Keratinocyte (primary cell): ENCODE measurements around the gene BBS9. TPM values are rescaled to one million over a fixed set of nuclear protein-coding genes. Genes with fewer than 3 reads are reported as not detected.

Experiments
- DNase-seq: peaks from one replicate; pipeline ENCODE4 v3.0.0-alpha.2; 2011; ENCODE audit warnings: low read depth, missing footprints, low spot score
- FAIRE-seq: peaks from 2 replicates; lab custom pipeline; 2011; peaks lifted over from hg19 to GRCh38; lab: Jason Lieb, UNC
- H2AFZ ChIP-seq: 2 replicates; pipeline ENCODE4 v1.6.0; 2012; ENCODE audit warnings: low read length, control low read depth, inconsistent platforms; ENCODE audit not compliant: control insufficient read depth
- H3K27ac ChIP-seq: 2 replicates; pipeline ENCODE4 v1.5.1; 2011; ENCODE audit warnings: low read length; ENCODE audit not compliant: control insufficient read depth, insufficient read depth
- H3K27me3 ChIP-seq: 3 replicates; pipeline ENCODE4 v1.6.0; 2011; ENCODE audit warnings: low read length; ENCODE audit not compliant: control insufficient read depth, insufficient read depth; ENCODE audit errors: extremely low read depth
- H3K36me3 ChIP-seq, 2 experiments: 2 replicates in 1 of 2; 3 replicates in 1 of 2; pipeline ENCODE4 v1.5.1; 2011; ENCODE audit warnings: low read length in 2 of 2, mild to moderate bottlenecking in 1 of 2; ENCODE audit not compliant: control insufficient read depth in 2 of 2, insufficient read depth in 2 of 2; ENCODE audit errors: extremely low read depth in 1 of 2
- H3K4me1 ChIP-seq: 3 replicates; pipeline ENCODE4 v1.5.1; 2011; ENCODE audit warnings: low read length; ENCODE audit not compliant: control insufficient read depth, insufficient read depth; ENCODE audit errors: extremely low read depth
- H3K4me2 ChIP-seq: 3 replicates; pipeline ENCODE4 v1.6.0; 2011; ENCODE audit warnings: low read depth, low read length; ENCODE audit not compliant: control insufficient read depth, insufficient read depth; ENCODE audit errors: extremely low read depth
- H3K4me3 ChIP-seq, 3 experiments: fragments of 200-600 bp in 1 of 3; sonication (generic) in 1 of 3; 2 replicates in 2 of 3; 3 replicates in 1 of 3; pipeline ENCODE4 v1.5.1; 2011 to 2016; ENCODE audit warnings: low read length in 3 of 3, mild to moderate bottlenecking in 3 of 3, control low read depth in 2 of 3, inconsistent platforms in 1 of 3, low read depth in 1 of 3, mixed read lengths in 1 of 3, mixed run types in 1 of 3, moderate library complexity in 1 of 3; ENCODE audit not compliant: control insufficient read depth in 2 of 3, insufficient read depth in 2 of 3; ENCODE audit errors: extremely low read depth in 1 of 3
- H3K79me2 ChIP-seq: 2 replicates; pipeline ENCODE4 v1.6.0; 2012; ENCODE audit warnings: low read length; ENCODE audit not compliant: control insufficient read depth, insufficient read depth
- H3K9ac ChIP-seq: 3 replicates; pipeline ENCODE4 v1.6.0; 2011; ENCODE audit warnings: low read length; ENCODE audit not compliant: control insufficient read depth, insufficient read depth; ENCODE audit errors: extremely low read depth
- H3K9me1 ChIP-seq: 3 replicates; pipeline ENCODE4 v1.6.0; 2011; ENCODE audit warnings: low read length; ENCODE audit not compliant: control insufficient read depth, insufficient read depth; ENCODE audit errors: extremely low read depth
- H3K9me3 ChIP-seq: 2 replicates; pipeline ENCODE4 v1.5.1; 2012; ENCODE audit warnings: low read depth, low read length; ENCODE audit not compliant: control insufficient read depth
- H4K20me1 ChIP-seq: 3 replicates; pipeline ENCODE4 v1.6.0; 2011; ENCODE audit warnings: low read length; ENCODE audit not compliant: control insufficient read depth, insufficient read depth; ENCODE audit errors: extremely low read depth
- CTCF ChIP-seq, 3 experiments: IDR thresholded peaks in 1 of 3; conservative IDR thresholded peaks in 1 of 3; optimal IDR thresholded peaks in 1 of 3; 2 replicates in 2 of 3; 3 replicates in 1 of 3; pipeline versions ENCODE3 to v1.5.1; 2011; ENCODE audit warnings: low read length in 3 of 3, mild to moderate bottlenecking in 3 of 3, moderate library complexity in 2 of 3, control low read depth in 1 of 3, inconsistent platforms in 1 of 3; ENCODE audit not compliant: insufficient read depth in 2 of 3; ENCODE audit errors: extremely low read depth in 1 of 3
- EZH2 ChIP-seq: IDR thresholded peaks from one replicate; pipeline ENCODE4 v1.6.1; 2012; ENCODE audit warnings: inconsistent platforms, mild to moderate bottlenecking, low read length, moderate library complexity
- dilution Hi-C: fragments of 300-500 bp; cut with MboI; formaldehyde crosslinking; loops from one replicate; pipeline ENCODE4 v1.7.0; 2020; ENCODE audit warnings: low sequenced_read_pairs; ENCODE audit not compliant: extremely low pct_ligation_motif_present
- polyA plus RNA-seq, 5 experiments: library from polyadenylated mRNA; depleted of rRNA in 3 of 5; stranded (reverse) in 3 of 5; stranded (forward) in 1 of 5; unstranded in 1 of 5; fragments of >200 nt; gene quantifications; 1 replicate in 1 of 5; 2 replicates in 3 of 5; 3 replicates in 1 of 5; pipeline versions ENCODE4 v1.2.1 to v1.2.3, GENCODE V29; 2011 to 2012; ENCODE audit warnings: missing spikeins in 2 of 5, low read depth in 1 of 5, low replicate concordance in 1 of 5

Gene BBS9
- polyA plus RNA-seq, 1 donor (not counting 4 experiments of a cell fraction or from before 2014, with no cell fraction given), result 7.6 TPM

GRCh38 chr7:33212144-33212543 lies 82.8 kb downstream of the BBS9 start:
- dilution Hi-C loops, result no loop called here
- no peak overlapping the region for H3K27ac ChIP-seq
- no peak overlapping the region for H3K4me3 ChIP-seq
- no peaks in the 10 kb centered on the region for H3K36me3 ChIP-seq
- DNase-seq, result no peak
- H3K4me1 ChIP-seq, result no peaks in the 10 kb centered on the region
- no peaks in the 10 kb centered on the region for H3K9me3 ChIP-seq
- FAIRE-seq, result no peak
- H3K27me3 ChIP-seq, result no peaks in the 10 kb centered on the region
- H3K79me2 ChIP-seq, result no peaks in the 10 kb centered on the region
- H2AFZ ChIP-seq, result no peak overlapping the region
- no peak overlapping the region for H3K9ac ChIP-seq
- H4K20me1 ChIP-seq, result no peaks in the 10 kb centered on the region
- H3K9me1 ChIP-seq, result no peaks in the 10 kb centered on the region
- no peak overlapping the region for H3K4me2 ChIP-seq
- TF ChIP-seq CTCF (optimal IDR thresholded peaks at IDR 0.05 in 1 of 3, IDR thresholded peaks at IDR 0.05 in 1 of 3, conservative IDR thresholded peaks at IDR 0.05 in 1 of 3; ENCODE audit: extremely low read depth in 1 of 3, insufficient read depth in 2 of 3, low read length in 3 of 3) (no peak), EZH2 (no peak)

GRCh38 chr7:33215992-33216391 lies 86.6 kb downstream of the BBS9 start:
- FAIRE-seq, result no peak
- Histone ChIP-seq H3K9ac (no peak overlapping the region), H3K27me3 (no peaks in the 10 kb centered on the region), H3K79me2 (no peaks in the 10 kb centered on the region), H3K9me1 (no peaks in the 10 kb centered on the region), H3K27ac (no peak overlapping the region), H3K4me3 (no peak overlapping the region), H2AFZ (no peak overlapping the region), H4K20me1 (no peaks in the 10 kb centered on the region), H3K4me2 (no peak overlapping the region), H3K9me3 (no peaks in the 10 kb centered on the region), H3K36me3 (no peaks in the 10 kb centered on the region), H3K4me1 (no peaks in the 10 kb centered on the region)
- TF ChIP-seq EZH2, result no peak
- no peak for TF ChIP-seq CTCF (optimal IDR thresholded peaks at IDR 0.05 in 1 of 3, IDR thresholded peaks at IDR 0.05 in 1 of 3, conservative IDR thresholded peaks at IDR 0.05 in 1 of 3; ENCODE audit: extremely low read depth in 1 of 3, insufficient read depth in 2 of 3, low read length in 3 of 3)
- DNase-seq, result no peak
- dilution Hi-C loops, result no loop called here
